T-helper 2 cell treated with Interferon-gamma antibody and Interleukin-4, amounts not matched to agents 100 ng/mL and 5 ng/mL, for 36 hours (primary cell): ENCODE results near the gene FAM131A. TPM values are rescaled to one million over a fixed set of nuclear protein-coding genes. Genes with fewer than 3 reads are reported as not detected.

Experiments used
- intact Hi-C: fragments of 100-400 bp; cut with micrococcal nuclease; formaldehyde crosslinking; loops from one replicate; pipeline ENCODE4 v1.15.1; 2023
- total RNA-seq: library from RNA; stranded (reverse); gene quantifications from 2 replicates; pipeline ENCODE4 v1.2.3, GENCODE V29; 2022

FAM131A gene
- total RNA-seq, 1 donor from 2014 or later = 5.3 TPM

DNA sequence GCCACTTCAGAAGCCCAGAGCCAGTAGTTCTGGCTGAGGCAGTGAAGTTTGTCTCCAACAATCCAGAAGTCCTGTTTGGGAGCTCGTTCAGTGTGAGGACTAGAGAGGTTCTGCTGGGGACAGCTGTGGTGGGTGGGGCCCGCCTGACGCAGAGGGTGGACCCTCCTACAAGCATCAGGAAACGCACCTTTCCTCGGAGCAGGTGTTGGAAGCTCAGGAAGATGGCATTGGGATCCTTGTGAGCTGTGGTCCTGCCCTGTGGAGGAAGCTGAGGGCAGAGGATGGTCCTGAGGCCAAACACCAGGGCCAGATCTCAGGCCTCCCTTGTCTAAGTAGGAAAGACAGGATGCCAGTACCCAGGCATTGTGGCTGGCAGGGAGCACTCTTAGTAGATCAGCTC, 35.5 kb downstream of the FAM131A start:
- intact Hi-C loops = loop anchor here (5.0 kb wide), 1 partner anchor 44 kb away; no protein-coding TSS in a partner anchor

DNA sequence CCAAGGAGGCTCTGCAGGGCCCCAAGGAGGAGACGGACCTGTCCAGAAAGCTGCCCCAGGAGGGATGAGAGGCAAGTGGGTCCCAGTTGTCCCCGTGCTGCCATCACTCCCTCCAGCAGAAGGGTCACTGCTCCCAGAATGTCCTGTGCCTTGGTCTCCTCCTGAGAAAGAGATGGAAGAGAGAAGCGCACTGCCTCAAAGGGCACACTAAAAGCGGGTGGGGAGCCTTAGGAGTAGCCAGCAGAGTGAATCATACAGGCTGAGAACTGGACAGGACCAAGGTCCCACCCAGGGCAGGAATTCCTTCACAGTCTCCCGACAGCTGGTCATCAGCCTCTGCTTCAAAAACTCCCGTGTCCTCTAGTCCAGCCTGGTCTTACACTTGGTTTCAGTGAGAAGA, 36.0 kb downstream of the FAM131A start:
- intact Hi-C loops = loop anchor here (5.0 kb wide), 1 partner anchor 44 kb away; no protein-coding TSS in a partner anchor

DNA sequence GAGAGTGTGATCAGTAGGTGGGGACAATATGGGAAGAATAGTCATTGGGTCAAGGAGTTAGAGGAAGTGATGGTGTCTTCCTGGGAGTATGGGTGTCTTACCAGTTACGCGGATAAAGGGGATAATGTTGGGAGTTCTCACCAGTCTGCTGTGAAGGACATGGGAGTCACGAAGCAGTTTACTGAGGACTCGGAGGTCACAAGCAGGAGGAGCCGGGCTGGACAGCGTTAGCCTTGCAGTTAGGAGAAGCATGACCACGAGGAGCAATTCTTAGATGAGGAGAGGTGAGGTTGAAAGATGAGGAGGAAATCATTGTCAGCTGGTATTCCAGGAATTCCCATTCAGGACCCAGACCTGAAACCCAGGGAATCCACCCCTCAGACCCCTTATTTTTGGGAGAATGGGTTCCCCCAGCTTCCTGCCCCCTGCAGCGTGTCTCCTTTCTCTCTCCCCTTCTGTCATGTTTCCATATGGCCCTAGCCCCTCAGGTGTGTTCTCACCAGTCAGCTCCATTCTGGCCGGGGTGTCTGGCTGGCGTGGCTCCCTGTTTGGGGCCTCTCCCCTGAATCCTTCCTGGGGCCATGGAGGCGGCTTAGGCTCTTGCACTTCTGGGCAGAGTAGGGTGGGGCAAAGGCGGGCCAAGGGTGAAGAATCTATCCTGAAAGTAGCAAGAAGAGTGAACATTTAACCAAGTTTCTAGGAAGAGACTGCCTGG, 38.5 kb downstream of the FAM131A start:
- intact Hi-C loops = no loop called here

DNA sequence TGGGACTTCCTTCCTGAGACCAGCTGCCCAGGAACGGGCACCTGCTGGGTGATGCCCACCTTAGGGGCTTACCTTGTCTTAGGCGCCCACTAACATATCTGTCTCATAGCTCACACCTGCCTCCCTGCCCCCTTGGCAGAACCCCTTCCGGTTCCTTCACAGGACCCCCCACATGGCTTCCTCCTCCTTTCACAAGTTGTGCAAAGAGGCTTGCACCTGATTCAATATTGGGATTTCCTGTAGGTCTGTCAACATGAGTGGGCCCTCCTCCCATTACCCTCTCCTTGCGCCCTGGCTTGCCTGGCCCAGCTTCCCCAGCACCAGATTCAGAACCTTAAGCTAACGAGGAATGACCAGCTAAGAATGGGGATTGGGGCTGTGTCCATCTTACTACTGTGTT, 40.0 kb downstream of the FAM131A start:
- intact Hi-C loops = no loop called here

DNA sequence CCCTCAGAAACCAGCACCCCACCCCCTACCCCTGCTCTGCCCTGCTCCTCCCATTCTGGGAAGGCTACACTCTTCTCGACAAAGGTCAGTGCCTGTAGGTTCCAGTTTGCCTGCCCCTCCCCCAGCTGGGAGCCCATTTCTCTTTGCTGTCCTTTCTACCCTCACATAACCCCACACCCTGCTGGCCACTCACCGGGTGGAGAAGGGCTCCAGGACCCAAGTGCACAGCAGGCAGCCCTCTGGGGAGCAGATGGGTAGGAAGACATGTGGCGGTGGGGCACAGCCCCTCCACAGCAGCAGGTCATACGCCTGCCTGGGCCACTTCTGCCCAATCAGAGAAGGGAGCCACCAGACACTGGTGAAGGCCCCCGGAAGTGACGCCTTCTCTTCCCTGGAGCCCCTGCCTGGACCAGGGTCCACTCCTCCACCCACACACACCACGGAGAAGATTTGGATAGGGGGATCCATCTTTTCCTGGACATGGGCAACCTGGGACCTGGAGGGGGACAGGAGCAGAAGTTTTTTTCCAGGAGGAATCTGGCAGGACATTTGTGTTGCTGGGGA, 40.6 kb downstream of the FAM131A start, which contains the start of gene THPO:
TSS of gene THPO (minus strand) at position 326 of the 564 bp plus-strand sequence. CDS start 1,948 bp downstream, outside the sequence.
- intact Hi-C loops = no loop called here

DNA sequence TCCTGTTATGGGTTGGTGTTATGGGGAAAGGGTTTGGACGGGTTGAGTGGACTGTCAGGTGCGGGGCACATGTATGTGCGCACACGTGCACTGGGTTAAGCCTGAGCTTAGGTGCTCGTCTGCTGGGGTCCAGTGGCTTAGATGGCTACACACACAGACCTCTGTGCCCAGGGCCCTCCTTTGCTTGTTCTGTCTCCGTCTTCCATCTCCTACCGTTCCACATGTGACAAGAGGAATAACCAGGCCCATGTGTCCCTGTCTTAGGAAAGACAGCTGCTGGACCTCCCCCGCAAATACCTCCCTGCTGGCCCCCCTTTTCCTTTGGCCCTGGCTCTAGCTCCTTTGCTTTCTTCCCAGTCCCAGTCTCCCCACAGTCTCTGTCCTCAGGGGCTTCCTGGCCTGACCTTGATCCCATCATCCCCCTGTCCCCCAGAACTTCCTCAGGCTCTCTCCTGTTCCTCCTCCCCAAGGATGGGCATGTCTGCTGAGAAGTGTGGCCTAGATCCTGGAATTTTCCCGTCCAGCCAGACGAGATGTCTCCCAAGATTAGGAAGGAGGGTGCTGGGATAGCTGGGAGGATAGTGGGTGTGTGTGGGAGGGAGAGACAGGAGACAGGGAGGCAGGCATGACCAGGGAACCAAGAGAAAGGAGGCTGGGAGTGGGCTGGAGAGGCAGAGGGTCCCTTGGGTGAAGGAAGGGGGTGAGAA, 41.4 kb downstream of the FAM131A start:
- intact Hi-C loops = no loop called here

DNA sequence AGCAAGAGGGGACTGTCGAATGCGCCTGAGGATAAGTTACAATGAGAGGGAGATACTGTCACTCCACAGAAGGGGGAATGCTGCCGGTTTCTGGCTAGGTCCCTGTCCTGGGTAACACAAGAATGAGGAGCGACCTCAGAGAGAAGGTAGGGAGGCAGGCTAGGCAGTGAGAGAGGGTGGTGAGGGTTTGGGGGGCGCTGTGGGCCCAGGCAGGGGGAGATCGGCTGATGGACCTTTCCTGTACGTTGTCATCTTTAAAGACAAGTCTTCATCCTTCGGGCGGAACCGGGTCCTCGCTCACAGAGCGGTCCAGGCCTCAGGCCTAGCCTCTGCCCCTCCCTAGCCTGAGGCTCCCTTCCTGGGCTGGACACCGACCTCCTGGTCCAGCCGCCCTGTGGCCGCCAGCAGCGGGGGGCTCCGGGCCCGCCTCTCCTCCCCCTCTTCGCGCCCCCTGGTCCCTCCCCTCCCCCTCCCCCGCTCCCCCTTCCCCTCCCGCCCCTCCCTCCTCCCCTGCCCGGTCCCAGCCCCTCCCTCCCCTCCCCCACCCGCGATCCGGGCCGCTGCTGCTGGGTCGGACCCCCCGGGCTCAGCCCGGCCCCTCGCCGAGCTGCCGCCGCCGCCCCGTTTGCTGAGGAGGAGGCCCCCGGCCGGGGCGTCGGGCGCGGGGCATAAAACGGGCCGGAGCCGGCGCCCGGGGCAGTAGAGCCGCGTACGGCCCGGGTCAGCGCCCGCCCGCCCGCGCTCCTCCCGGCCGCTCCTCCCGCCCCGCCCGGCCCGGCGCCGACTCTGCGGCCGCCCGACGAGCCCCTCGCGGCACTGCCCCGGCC, 42.2 kb downstream of the FAM131A start, which contains the start of gene CHRD:
TSS of gene CHRD (plus strand) at position 697 of the 827 bp plus-strand sequence. CDS start 265 bp downstream, outside the sequence.
- intact Hi-C loops = no loop called here

DNA sequence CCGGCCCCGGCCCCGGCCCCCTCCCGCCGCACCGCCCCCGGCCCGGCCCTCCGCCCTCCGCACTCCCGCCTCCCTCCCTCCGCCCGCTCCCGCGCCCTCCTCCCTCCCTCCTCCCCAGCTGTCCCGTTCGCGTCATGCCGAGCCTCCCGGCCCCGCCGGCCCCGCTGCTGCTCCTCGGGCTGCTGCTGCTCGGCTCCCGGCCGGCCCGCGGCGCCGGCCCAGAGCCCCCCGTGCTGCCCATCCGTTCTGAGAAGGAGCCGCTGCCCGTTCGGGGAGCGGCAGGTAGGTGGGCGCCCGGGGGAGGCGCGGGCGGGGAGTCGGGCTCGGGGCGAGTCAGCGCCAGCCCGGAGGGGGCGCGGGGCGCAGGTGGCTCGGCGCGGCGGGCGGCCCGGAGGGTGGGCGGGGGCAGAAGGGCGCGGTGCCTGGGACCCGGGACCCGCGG, 42.8 kb downstream of the FAM131A start:
- intact Hi-C loops = no loop called here

DNA sequence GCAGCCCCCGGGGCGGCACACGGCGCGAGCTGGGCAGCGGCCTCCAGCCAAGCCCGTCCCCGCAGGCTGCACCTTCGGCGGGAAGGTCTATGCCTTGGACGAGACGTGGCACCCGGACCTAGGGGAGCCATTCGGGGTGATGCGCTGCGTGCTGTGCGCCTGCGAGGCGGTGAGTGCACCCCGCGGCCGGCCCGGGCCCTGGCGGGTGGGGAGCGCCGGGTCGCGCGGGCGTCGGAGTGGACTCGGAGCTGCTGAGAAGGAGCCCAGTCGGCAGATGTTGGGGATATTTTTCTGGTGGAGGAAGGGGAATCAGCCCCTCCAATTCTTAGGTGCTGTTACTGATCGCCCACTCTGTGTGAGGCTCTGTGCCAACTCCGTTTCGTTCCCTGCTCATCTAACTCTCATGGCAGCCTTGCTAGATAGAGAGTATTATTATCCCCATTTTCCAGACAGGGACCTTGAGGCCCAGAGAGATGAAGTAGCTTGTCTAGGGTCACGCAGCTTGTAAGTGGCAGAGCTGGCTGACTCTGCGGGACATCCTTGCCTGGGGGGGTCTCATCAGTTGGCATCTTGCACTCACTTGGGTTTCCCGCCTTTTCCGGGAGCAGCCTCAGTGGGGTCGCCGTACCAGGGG, 43.3 kb downstream of the FAM131A start:
- intact Hi-C loops = no loop called here

DNA sequence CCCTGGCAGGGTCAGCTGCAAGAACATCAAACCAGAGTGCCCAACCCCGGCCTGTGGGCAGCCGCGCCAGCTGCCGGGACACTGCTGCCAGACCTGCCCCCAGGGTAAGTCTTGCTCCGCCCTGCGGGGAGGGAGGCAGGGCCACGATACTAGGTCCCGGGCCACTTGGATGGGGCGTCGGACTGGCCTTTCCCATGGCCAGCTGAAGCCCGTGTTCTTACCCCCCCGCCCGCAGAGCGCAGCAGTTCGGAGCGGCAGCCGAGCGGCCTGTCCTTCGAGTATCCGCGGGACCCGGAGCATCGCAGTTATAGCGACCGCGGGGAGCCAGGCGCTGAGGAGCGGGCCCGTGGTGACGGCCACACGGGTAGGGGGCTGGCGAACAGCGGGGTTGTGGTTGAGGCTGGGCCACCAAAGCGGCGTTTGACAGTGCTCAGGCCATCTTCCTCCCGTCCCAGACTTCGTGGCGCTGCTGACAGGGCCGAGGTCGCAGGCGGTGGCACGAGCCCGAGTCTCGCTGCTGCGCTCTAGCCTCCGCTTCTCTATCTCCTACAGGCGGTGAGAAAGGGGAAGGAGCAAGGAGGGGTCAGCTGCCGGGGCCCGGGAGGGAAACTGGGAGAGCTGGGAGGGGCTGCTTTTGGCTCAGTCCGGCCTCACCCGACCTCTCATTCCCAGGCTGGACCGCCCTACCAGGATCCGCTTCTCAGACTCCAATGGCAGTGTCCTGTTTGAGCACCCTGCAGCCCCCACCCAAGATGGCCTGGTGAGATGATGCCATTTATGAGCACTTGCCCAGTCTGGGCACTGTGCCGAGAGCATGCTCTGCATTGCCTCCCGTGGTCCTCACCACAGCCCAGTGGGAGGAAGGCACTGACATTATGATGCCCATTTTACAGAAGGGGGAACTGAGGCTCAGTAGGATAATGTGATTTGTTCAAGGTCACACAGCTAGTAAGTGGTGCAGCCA, 44.1 kb downstream of the FAM131A start:
- intact Hi-C loops = no loop called here

DNA sequence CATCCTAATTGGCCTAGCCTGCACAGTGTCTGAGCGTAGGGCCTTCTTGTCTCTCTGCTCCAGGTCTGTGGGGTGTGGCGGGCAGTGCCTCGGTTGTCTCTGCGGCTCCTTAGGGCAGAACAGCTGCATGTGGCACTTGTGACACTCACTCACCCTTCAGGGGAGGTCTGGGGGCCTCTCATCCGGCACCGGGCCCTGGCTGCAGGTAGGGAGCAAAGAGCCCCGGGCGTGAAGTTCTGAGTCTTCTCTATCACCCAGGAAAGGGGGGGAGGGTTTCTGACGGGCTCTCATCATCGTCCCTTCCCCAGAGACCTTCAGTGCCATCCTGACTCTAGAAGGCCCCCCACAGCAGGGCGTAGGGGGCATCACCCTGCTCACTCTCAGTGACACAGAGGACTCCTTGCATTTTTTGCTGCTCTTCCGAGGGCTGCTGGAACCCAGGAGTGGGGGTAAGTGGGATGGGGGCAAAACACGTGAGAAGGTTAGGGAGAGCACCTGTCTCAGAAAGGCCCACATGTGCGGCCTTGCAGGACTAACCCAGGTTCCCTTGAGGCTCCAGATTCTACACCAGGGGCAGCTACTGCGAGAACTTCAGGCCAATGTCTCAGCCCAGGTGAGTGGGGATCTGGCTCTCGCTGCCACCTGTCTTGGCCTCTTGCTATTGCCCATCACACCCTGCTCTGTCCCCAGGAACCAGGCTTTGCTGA, 45.1 kb downstream of the FAM131A start:
- intact Hi-C loops = no loop called here

DNA sequence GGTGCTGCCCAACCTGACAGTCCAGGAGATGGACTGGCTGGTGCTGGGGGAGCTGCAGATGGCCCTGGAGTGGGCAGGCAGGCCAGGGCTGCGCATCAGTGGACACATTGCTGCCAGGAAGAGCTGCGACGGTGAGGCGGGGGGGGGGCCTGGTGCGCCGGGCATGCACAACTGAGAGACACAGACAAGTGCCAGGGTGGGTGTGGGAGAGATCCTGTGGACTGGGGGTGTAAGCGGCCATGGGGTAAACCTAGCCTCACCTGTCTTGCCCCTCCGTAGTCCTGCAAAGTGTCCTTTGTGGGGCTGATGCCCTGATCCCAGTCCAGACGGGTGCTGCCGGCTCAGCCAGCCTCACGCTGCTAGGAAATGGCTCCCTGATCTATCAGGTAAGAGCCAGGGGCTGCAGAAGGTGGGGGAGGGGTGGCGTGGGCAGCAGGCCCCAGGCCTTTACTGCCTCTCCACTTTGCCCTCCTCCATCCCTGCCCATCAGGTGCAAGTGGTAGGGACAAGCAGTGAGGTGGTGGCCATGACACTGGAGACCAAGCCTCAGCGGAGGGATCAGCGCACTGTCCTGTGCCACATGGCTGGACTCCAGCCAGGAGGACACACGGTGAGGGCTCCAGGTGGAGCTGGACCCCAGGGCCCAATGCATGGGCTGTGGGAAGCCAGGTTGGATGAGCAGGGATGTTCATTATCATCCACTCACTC, 45.8 kb downstream of the FAM131A start:
- intact Hi-C loops = no loop called here

DNA sequence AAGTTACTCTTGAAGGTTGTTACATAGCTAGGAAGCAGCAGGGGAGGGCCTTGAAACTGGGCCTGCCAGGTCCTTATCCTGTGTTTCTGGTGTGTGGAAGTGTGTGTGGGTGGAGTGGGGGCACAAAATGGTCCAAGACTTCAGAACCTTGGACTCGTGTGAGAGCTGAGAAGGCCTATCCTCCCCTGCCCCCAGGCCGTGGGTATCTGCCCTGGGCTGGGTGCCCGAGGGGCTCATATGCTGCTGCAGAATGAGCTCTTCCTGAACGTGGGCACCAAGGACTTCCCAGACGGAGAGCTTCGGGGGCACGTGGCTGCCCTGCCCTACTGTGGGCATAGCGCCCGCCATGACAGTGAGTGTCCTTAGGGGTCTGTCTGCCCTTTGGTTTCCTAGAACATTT, 46.9 kb downstream of the FAM131A start:
- intact Hi-C loops = no loop called here

DNA sequence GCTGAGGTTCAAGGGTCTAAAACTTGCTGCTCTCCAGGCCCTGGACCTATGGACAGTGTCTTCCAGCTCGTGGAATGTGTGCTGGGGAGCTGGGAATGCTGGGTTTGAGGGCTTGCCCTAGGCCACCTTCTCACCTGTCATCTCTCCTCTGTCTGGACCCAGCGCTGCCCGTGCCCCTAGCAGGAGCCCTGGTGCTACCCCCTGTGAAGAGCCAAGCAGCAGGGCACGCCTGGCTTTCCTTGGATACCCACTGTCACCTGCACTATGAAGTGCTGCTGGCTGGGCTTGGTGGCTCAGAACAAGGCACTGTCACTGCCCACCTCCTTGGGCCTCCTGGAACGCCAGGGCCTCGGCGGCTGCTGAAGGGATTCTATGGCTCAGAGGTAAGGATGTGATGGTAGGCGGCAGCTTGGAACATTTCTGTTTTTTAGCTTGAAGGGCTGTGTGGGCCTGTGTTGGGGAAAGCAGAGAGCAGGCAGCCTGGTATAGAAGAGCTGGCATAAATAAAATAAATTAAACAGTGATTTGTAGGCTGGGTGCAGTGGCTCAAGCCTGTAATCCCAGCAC, 47.5 kb downstream of the FAM131A start:
- intact Hi-C loops = no loop called here

DNA sequence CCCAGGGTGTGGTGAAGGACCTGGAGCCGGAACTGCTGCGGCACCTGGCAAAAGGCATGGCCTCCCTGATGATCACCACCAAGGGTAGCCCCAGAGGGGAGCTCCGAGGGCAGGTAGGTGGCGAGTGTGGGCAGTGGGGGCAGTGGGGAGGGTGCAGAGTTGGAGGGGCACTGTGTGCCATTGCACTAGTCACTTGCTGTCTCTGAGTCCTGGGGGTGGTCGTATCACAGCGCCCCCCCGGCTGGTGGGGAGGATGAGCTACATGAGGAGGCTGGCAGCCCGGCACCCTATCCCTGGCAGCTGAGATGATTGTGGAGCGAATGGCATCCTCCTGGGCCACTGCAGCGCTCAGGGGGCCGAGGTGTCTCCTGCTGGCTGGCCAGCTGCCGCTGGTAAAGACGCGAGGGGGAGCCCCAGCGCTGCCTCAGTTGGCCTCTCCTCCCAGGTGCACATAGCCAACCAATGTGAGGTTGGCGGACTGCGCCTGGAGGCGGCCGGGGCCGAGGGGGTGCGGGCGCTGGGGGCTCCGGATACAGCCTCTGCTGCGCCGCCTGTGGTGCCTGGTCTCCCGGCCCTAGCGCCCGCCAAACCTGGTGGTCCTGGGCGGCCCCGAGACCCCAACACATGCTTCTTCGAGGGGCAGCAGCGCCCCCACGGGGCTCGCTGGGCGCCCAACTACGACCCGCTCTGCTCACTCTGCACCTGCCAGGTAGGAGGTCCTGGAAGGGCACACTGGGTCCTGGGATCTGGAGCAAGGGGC, 48.8 kb downstream of the FAM131A start:
- intact Hi-C loops = no loop called here

DNA sequence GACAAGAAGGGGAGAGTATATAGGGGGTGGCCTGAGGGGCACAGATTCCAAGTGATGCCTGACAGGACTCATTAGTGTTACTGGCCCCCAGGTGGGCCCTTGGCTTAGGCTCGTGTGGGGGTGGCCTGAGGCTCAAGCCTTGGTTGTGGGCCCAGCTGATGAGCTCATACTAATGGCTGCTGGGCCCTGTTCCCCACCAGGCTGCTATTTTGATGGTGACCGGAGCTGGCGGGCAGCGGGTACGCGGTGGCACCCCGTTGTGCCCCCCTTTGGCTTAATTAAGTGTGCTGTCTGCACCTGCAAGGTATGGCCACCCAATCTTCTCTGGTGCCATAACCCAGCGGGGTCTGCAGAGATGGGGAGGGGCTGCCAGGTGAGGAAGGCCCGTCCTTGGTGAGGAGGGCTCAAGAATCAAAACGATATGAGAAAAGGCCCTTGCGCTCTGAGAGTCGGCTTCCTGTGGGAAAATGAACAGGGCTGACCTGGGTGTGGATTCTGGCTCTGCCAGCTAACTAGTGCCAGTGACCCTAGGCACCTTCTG, 49.8 kb downstream of the FAM131A start:
- intact Hi-C loops = no loop called here
